Activated CD8-positive, alpha-beta T cell treated with anti-CD3 and anti-CD28 coated beads for 36 hours (primary cell): ENCODE measurements around the gene TULP1. TPM values are rescaled to one million over a fixed set of nuclear protein-coding genes. Genes with fewer than 3 reads are reported as not detected.
A peak's percentile ranks its signal among the peaks of the same experiment; 100 is the strongest.

Experiments
- microRNA-seq: library from miRNA; unstranded; fragments of <30 nt; microRNA quantifications from one replicate; pipeline ENCODE4 v1.2.0, GENCODE V29; 2022; ENCODE audit warnings: borderline microRNAs expressed, borderline replicate concordance
- total RNA-seq, 2 experiments: library from RNA; stranded (reverse); gene quantifications; one replicate each; pipeline ENCODE4 v1.2.3, GENCODE V29; 2021

TULP1 gene
- total RNA-seq, 2 experiments from 2014 or later = not detected

Small RNAs within 50 kb of the gene (microRNA-seq; reads per million reads assigned to microRNA genes)
- gene MIR7111 = 4.2 reads per million, percentile 16 among the genes with 10 or more reads in this experiment

Other genes with a start within 250 kb of the TULP1 start
- gene DEF6, start 215.1 kb downstream of the TULP1 start, total RNA-seq = 10 to 100 TPM; 97.1 to 99.1 TPM
- gene PPARD, start 170.3 kb downstream of the TULP1 start, total RNA-seq = 10 to 100 TPM; 26.6 to 26.7 TPM
- 10 to 100 TPM; 18.8 to 19.4 TPM for gene FANCE, start 60.6 kb downstream of the TULP1 start, total RNA-seq
- 1,000 to 10,000 TPM; 2,322 to 2,393 TPM for gene RPL10A, start 44.5 kb downstream of the TULP1 start, total RNA-seq
- under 1 TPM; 0.68 to 0.81 TPM for gene TEAD3, start 15.8 kb downstream of the TULP1 start, total RNA-seq
- 10 to 100 TPM; 90.6 to 93.4 TPM for gene FKBP5, start 176.0 kb upstream of the TULP1 start, total RNA-seq
- 1 to 10 TPM; 1.0 to 1.1 TPM for gene ARMC12, start 224.1 kb upstream of the TULP1 start, total RNA-seq